GM18517 (cell line): ENCODE measurements around the gene NLGN1.

ENCODE experiments used
- ATAC-seq: cut with Tn5 transposase; IDR thresholded peaks from one replicate; pipeline ENCODE4 v1.9.1; 2021; ENCODE audit warnings: mild to moderate bottlenecking, moderate library complexity; ENCODE audit not compliant: unreplicated experiment

NLGN1 gene

DNA sequence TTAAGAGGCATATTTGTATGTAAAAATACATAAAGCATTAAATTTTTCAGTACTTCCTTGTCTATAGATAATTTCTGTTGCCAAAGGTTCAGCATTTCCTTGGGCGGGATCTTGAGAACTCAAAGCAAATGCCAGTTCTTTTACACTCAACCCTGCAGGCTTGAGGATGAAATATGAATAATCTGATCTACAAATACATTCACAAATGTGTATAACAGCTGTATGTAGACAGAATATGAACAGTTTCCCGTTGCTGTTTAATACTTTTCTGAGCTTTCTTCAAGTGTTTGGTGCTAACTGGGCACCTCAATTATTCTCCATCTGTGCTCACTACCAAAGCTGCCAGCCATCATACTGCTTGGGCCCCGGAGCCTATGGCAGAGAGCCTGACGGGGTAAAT is 661.3 kb downstream of the NLGN1 start:
- no peak for ATAC-seq

DNA sequence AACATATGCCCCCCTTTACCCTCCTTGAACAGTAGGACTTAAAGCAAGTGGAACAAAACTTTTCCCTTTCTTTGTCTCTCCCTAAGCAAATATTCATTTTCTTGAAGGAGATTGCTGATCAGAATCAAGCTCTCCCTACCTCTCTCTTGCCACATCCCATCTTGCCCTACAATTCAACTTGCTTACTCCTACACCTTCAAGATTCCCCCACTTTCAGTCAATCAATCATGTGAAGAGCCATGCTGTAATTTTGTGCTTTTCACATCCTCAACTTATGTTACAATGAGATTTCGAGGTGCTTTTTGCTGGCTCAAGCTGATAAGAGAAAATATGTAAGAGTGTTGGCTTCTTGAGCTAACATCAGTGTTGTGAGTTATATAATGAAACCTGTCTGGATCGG is 662.9 kb downstream of the NLGN1 start:
- ATAC-seq: no peak

- no peak for ATAC-seq
Observed at GRCh38 chr3:174061162-174061561, 663.6 kb downstream of the NLGN1 start.

DNA sequence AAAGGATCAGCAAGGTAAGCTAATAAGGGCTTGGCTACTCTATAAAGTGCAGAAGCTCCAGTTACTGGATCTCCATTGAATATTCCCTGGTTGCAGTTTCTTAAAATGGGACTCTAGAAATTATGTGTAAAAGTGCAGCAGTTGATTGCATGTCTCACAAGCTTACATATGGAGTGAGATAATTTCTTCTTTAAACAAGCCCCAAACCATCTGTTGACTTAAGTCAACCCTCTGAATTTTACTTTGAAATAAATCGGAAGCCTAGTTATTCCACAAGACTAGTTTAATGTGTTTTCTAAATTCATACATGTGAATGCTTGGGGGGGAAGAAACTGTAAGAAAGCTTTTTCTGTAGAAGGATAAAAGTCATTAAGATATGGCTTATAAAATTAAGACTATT is 664.2 kb downstream of the NLGN1 start:
- no peak for ATAC-seq

DNA sequence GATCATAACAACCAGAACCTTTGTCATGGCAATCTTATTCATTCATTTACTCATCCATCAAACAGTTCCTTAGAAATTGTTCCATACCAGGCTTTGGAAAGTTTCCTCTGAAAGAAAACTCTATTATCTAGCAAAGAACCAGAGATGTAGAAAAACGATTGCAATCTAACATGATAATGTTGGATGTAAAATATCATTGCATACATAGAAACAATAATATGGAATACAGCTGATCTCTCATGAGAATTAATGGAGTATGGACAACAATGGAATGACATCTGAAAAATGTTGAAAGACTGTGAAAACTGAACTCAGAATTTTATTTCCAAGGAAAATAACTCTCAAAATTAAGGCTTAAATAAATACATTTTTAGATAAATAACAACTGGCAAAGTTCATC is 665.4 kb downstream of the NLGN1 start:
- ATAC-seq: no peak

- no peak for ATAC-seq
Observed at GRCh38 chr3:174068035-174068434, 670.5 kb downstream of the NLGN1 start.

GRCh38 chr3:174072675-174073074 is 675.1 kb downstream of the NLGN1 start:
- ATAC-seq: no peak

GRCh38 chr3:174083706-174084105 is 686.2 kb downstream of the NLGN1 start:
- no peak for ATAC-seq

GRCh38 chr3:174089592-174089991 is 692.0 kb downstream of the NLGN1 start:
- ATAC-seq: no peak

DNA sequence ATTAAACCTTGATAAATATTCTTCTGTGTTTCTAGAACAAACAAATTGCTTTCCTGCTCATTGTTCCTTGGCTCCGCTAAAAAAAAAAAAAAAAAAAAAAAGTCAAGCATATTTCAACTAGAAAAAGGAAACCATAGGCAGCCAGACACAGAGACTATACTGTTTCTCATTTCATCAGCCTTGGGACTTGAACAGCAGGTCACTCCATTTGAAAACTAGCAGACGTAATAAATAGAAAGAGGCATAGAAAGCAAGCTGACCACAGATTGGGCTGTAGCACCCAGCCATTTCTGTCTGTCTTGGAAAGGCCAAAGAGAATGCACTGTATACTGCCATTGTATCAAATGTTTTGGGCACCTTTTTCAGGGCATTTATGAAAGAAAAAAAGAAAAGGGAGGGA is 697.1 kb downstream of the NLGN1 start:
- ATAC-seq: no peak

DNA sequence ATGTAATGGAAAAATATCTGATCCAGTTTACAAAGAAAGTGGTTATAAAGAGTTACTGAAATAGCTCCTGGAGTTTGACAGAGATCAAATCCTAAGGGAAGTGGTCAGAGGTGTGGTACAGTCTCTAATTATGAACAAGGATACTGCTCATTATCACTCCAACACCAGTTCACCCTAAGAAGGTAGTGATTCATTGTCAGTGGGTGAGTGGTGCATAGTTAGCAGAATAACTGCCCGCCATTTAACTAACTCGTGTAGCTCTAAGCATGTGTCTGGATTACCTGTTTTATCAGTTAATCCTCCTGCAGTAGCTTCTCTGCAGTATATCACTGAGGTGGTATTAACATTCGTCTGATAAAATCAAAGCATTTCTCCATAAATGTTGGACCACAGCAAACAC is 700.1 kb downstream of the NLGN1 start:
- ATAC-seq: no peak

GRCh38 chr3:174098746-174099145 is 701.2 kb downstream of the NLGN1 start:
- ATAC-seq: no peak

- ATAC-seq: no peak
Observed at GRCh38 chr3:174099724-174100123, 702.2 kb downstream of the NLGN1 start.

GRCh38 chr3:174100744-174101143 is 703.2 kb downstream of the NLGN1 start:
- no peak for ATAC-seq

DNA sequence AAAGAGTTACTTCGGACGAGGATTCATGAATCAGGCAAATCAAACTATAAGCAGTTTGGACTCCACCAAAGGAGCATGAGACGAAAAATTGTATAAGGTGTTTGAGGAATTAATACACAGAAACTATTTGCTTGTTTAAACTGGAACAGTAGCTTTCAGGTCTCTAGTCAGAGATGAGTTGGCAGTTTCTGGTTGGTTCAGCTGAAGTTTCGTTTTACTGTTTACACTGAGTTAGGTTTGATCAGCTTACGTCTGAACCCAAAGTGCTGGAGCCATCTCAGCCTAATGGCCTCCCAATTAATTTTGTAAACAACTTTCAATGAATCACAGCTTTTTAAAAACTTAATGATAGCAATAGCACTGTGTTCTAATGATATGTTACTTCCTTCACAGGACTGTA is 703.7 kb downstream of the NLGN1 start:
- peak; percentile 80 for ATAC-seq

- ATAC-seq: no peak
Observed at GRCh38 chr3:174102274-174102673, 704.7 kb downstream of the NLGN1 start.

DNA sequence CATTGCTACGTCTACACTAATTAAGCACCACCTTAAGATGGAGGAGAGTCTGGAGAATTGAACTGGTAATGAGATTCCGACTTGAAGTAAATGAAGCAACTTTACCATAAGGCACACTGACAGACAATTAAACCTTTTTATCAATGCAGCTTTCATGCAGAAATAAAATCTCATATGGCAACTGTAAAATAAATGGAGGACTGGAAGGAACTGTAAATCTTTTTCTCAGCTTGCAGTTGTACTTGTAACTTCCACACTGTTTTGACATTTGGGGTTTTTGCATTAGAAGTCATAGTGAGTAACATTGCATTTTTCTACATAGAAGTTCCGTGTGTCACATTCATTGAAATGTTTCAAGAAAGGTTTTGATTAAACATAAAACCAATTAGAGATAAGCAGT is 705.3 kb downstream of the NLGN1 start:
- ATAC-seq: no peak

DNA sequence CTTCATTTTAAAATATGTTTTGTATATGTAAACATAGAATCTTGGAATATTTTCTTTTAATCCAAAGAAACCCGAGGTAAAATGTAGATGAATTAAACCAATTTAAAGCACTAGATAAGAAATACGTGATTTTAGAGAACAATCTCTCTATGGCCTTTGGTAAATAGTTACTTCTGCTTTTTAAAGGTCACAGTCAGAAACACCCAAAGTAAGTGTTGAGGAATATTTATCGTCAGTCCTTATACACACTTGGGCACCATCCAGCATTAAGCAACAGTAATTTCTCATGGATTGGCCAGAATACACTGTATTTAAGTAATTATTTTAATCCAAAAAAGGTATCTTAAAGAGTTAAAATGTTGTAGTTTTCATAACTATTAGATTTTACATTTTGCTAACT is 713.2 kb downstream of the NLGN1 start:
- no peak for ATAC-seq

GRCh38 chr3:174111776-174112175 is 714.2 kb downstream of the NLGN1 start:
- ATAC-seq: no peak

DNA sequence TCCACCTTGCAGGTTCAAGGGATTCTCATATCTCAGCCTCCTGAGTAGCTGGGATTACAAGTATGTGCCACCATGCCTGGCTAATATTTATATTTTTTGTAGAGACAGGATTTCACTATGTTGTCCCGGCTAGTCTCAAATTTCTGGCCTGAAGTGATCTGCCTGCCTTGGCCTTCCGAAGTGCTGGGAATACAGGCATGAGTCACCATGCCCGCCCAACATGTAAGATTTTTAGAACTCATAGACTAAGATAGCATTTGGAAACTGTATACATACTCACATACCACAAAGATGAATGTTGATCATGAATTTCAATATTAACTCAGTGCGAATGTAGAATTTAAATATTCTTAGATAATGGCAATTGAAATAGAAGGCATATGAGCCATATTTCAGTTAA is 718.9 kb downstream of the NLGN1 start:
- ATAC-seq: no peak

DNA sequence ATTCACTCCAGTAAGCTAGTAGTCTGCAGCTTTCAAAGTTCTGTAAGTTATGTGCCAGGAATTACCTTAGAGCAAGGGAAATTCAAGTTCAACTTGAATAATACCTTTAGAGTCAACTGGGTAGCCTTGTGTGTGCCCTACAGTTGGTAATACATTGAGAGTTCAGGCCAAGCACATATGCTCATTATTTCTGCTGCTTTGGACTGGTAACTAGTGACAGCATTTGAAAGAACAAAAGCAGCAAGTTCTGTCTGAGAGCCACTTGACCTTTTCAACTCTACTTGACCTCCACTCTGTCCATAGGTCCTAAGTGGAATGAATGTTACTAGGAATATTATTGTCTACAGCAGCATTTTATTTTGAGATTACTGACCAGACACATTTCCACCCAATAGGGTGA is 723.5 kb downstream of the NLGN1 start:
- no peak for ATAC-seq

GRCh38 chr3:174122411-174122810 is 724.9 kb downstream of the NLGN1 start:
- ATAC-seq: no peak

DNA sequence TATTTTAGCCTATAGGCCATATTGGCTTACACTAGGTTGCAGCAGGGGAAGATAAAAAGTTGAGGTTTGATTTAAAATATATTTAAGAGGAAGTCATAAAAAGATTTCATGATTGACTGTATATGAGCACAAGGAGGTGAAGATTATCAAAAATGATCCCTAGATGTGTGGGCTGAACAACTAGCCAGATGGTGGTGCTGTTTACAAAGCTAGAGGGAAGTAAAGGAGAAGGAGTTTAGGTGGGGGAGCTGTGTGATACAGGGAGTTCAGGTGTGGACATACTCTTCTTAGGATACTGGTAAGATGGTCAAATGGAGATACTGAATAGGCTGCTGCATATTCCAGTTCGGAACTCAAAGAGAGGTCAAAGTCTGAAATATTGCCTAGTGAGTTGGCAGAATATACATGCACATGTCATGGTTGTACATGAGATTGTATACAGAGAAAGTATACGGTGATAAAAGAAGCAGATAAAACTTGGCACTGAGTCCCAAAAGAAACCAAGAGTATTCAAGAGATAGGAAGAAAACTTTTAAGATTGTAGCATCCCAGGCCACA is 727.8 kb downstream of the NLGN1 start:
- no peak for ATAC-seq
